SK-N-SH (cell line): ENCODE data around the gene CUEDC1.

Source experiments
- CHD2 ChIP-seq: fragments of 150-350 bp; IDR thresholded peaks from 2 replicates; pipeline ENCODE4 v1.6.1; 2018; ENCODE audit warnings: low read length; ENCODE audit not compliant: partially characterized antibody
- CTCF ChIP-seq: fragments of 200-600 bp; sonication (generic); IDR thresholded peaks from 2 replicates; pipeline ENCODE4 v1.6.1; 2017; ENCODE audit warnings: antibody characterized with exemption, mild to moderate bottlenecking, moderate library complexity
- GABPA ChIP-seq: IDR thresholded peaks from 2 replicates; pipeline ENCODE4 v1.4.0; 2012; ENCODE audit warnings: low read depth, mild to moderate bottlenecking
- NFIC ChIP-seq: IDR thresholded peaks from 2 replicates; pipeline ENCODE4 v1.4.0; 2012; ENCODE audit warnings: borderline replicate concordance
- POLR2AphosphoS5 ChIP-seq: IDR thresholded peaks from 2 replicates; pipeline ENCODE4 v1.6.1; 2012; ENCODE audit warnings: low read depth, low read length
- RFX5 ChIP-seq: IDR thresholded peaks from 2 replicates; pipeline ENCODE4 v1.6.1; 2012; ENCODE audit warnings: mild to moderate bottlenecking, improper control_type of control experiment, low read length
- TAF1 ChIP-seq: IDR thresholded peaks from 2 replicates; pipeline ENCODE4 v1.6.1; 2012; ENCODE audit warnings: low read depth, mild to moderate bottlenecking, low read length, moderate library complexity, borderline replicate concordance
- USF2 ChIP-seq: fragments of 150-350 bp; IDR thresholded peaks from 2 replicates; pipeline ENCODE4 v1.6.1; 2017; ENCODE audit warnings: antibody characterized with exemption, low read length, low read depth, borderline replicate concordance
- YY1 ChIP-seq: IDR thresholded peaks from 2 replicates; pipeline ENCODE4 v1.4.0; 2012; ENCODE audit warnings: low read depth, mild to moderate bottlenecking

- TF ChIP-seq USF2 (no peak), NFIC (no peak), POLR2AphosphoS5 (no peak), YY1 (no peak), CTCF (no peak), GABPA (no peak), TAF1 (no peak), CHD2 (no peak), RFX5 (no peak)
These were observed 93.2 kb downstream of the CUEDC1 start for GRCh38 chr17:57861790-57862693.
